WTC11 (cell line): ENCODE results near the gene STPG4. TPM values are rescaled to one million over a fixed set of nuclear protein-coding genes. Genes with fewer than 3 reads are reported as not detected.
A peak's percentile ranks its signal among the peaks of the same experiment; 100 is the strongest.

Experiments used
- ATAC-seq: fragments of 200-7000 bp; cut with Tn5 transposase; 2 replicates; pipeline ENCODE4 v1.10.0; 2021; ENCODE audit warnings: mild to moderate bottlenecking, moderate library complexity
- CTCF ChIA-PET: fragments of 300-600 bp; sonication (Branson Sonifier 250); formaldehyde crosslinking; loops from one replicate; lab custom pipeline; 2021; ENCODE audit warnings: antibody characterized with exemption; lab: Charles Lee
- POLR2A ChIA-PET: fragments of 350-600 bp; sonication (Branson Sonifier 250); formaldehyde crosslinking; loops from one replicate; lab custom pipeline; 2021; ENCODE audit warnings: antibody characterized with exemption; lab: Charles Lee
- DNase-seq: peaks from one replicate; pipeline ENCODE4 v3.0.0; 2021; ENCODE audit warnings: low spot score
- H3K27ac Mint-ChIP-seq: 2 replicates; pipeline ENCODE4 v1.8.0; 2021; ENCODE audit warnings: mixed read lengths
- H3K27me3 Mint-ChIP-seq: 2 replicates; pipeline ENCODE4 v1.8.0; 2021; ENCODE audit warnings: low read depth, mild to moderate bottlenecking, moderate library complexity, mixed read lengths
- H3K36me3 Mint-ChIP-seq: 2 replicates; pipeline ENCODE4 v1.8.0; 2021; ENCODE audit warnings: mixed read lengths
- H3K4me1 Mint-ChIP-seq: 2 replicates; pipeline ENCODE4 v1.8.0; 2022; ENCODE audit warnings: mixed read lengths
- H3K4me3 Mint-ChIP-seq: 2 replicates; pipeline ENCODE4 v1.8.0; 2021; ENCODE audit warnings: mild to moderate bottlenecking, moderate library complexity, mixed read lengths
- H3K9me3 Mint-ChIP-seq: 2 replicates; pipeline ENCODE4 v1.8.0; 2021; ENCODE audit warnings: mixed read lengths
- AR ChIP-seq: fragments of 250-450 bp; sonication (Bioruptor Pico); IDR thresholded peaks from 2 replicates; pipeline ENCODE4 v1.9.0; 2021; ENCODE audit warnings: mild to moderate bottlenecking
- ARID4B ChIP-seq: sonication (generic); formaldehyde crosslinking; IDR thresholded peaks from 2 replicates; pipeline ENCODE4 v1.8.0; 2023; ENCODE audit warnings: missing genetic modification reagents, mild to moderate bottlenecking, borderline replicate concordance
- E2F4 ChIP-seq: sonication (generic); formaldehyde crosslinking; IDR thresholded peaks from 2 replicates; pipeline ENCODE4 v1.8.1; 2022; ENCODE audit warnings: low read depth, mild to moderate bottlenecking, moderate library complexity, missing genetic modification reagents, borderline replicate concordance
- ESRRA ChIP-seq: sonication (generic); formaldehyde crosslinking; IDR thresholded peaks from 2 replicates; pipeline ENCODE4 v1.8.1; 2022; ENCODE audit warnings: mild to moderate bottlenecking, missing genetic modification reagents, borderline replicate concordance
- GRHL2 ChIP-seq: fragments of 250-450 bp; sonication (Bioruptor Pico); IDR thresholded peaks from 2 replicates; pipeline ENCODE4 v1.8.0; 2022; ENCODE audit warnings: mild to moderate bottlenecking, moderate library complexity; ENCODE audit not compliant: insufficient replicate concordance, severe bottlenecking
- HMGA2 ChIP-seq: fragments of 250-450 bp; sonication (Bioruptor Pico); IDR thresholded peaks from 2 replicates; pipeline ENCODE4 v1.4.0; 2021; ENCODE audit warnings: mild to moderate bottlenecking, moderate library complexity
- HMGXB4 ChIP-seq: sonication (generic); formaldehyde crosslinking; IDR thresholded peaks from 2 replicates; pipeline ENCODE4 v1.8.1; 2023; ENCODE audit warnings: mild to moderate bottlenecking, moderate library complexity, missing genetic modification reagents
- JUN ChIP-seq: sonication (generic); formaldehyde crosslinking; IDR thresholded peaks from 2 replicates; pipeline ENCODE4 v1.8.0; 2023; ENCODE audit warnings: mild to moderate bottlenecking, missing genetic modification reagents
- NFE2L1 ChIP-seq: sonication (generic); formaldehyde crosslinking; IDR thresholded peaks from 2 replicates; pipeline ENCODE4 v1.8.1; 2023; ENCODE audit warnings: missing genetic modification reagents
- USF1 ChIP-seq: sonication (generic); formaldehyde crosslinking; IDR thresholded peaks from 2 replicates; pipeline ENCODE4 v1.8.0; 2022; ENCODE audit warnings: mild to moderate bottlenecking, missing genetic modification reagents
- ZBTB21 ChIP-seq: sonication (generic); formaldehyde crosslinking; IDR thresholded peaks from 2 replicates; pipeline ENCODE4 v1.8.1; 2023; ENCODE audit warnings: mild to moderate bottlenecking, missing genetic modification reagents, borderline replicate concordance
- ZNF263 ChIP-seq: sonication (generic); formaldehyde crosslinking; IDR thresholded peaks from 2 replicates; pipeline ENCODE4 v1.8.1; 2022; ENCODE audit warnings: low read depth, mild to moderate bottlenecking, moderate library complexity, missing genetic modification reagents
- total RNA-seq: library from RNA; stranded (reverse); gene quantifications from 3 replicates; pipeline ENCODE4 v1.2.3, GENCODE V29; 2021

Gene STPG4
- total RNA-seq, 1 experiment from 2014 or later: not detected

GRCh38 chr2:47091118-47091517 lies 64.0 kb downstream of the STPG4 start:
- Mint-ChIP-seq H3K27ac (no peak overlapping the region), H3K4me3 (no peak overlapping the region), H3K27me3 (peaks cover 16% of the 10 kb centered on the region), H3K4me1 (0 out of 2 replicates have a peak, but pooled peaks cover 2% of the 10 kb centered on the region), H3K36me3 (no peaks in the 10 kb centered on the region), H3K9me3 (no peaks in the 10 kb centered on the region)
- CTCF ChIA-PET: no interaction called here
- ATAC-seq (no peak), DNase-seq (no peak)
- TF ChIP-seq ARID4B (CRISPR knock-in tag) (no peak), GRHL2 (CRISPR knock-in tag) (no peak), ESRRA (CRISPR knock-in tag) (no peak), USF1 (CRISPR knock-in tag) (no peak)
- POLR2A ChIA-PET: no interaction called here

GRCh38 chr2:47089083-47089464 lies 66.0 kb downstream of the STPG4 start:
- ChIA-PET CTCF (interaction anchor here (0.7 to 2.1 kb wide), 15 partner anchors 9 to 246 kb away, joined by 3 to 15 read pairs (median 4); no protein-coding TSS in a partner anchor), POLR2A (interaction anchor here (0.9 kb wide), 1 partner anchor 17 kb away, joined by 4 read pairs; no protein-coding TSS in a partner anchor)
- Mint-ChIP-seq H3K27ac (no peak overlapping the region), H3K27me3 (peaks cover 16% of the 10 kb centered on the region), H3K4me1 (0 out of 2 replicates have a peak, but pooled peaks cover 2% of the 10 kb centered on the region), H3K9me3 (no peaks in the 10 kb centered on the region), H3K36me3 (no peaks in the 10 kb centered on the region), H3K4me3 (no peak overlapping the region)
- TF ChIP-seq E2F4 (CRISPR knock-in tag) (no peak), HMGXB4 (CRISPR knock-in tag) (no peak), AR (CRISPR knock-in tag) (no peak), USF1 (CRISPR knock-in tag) (no peak), JUN (CRISPR knock-in tag) (no peak), ZNF263 (CRISPR knock-in tag) (no peak), HMGA2 (CRISPR knock-in tag) (no peak), NFE2L1 (CRISPR knock-in tag) (0 out of 2 replicates have a peak, but pooled peaks have one; percentile 22), ZBTB21 (no peak)
- DNase-seq (no peak), ATAC-seq (no peak; the same call in 1 of the 2 replicates)
